Nephron progenitor cell (in vitro differentiated cells): ENCODE measurements around the gene GABRR2.
"Not testable (repeated sequence)": the region's sequence is repeated elsewhere in the genome, so short reads cannot be mapped to it uniquely, and the experiment has no call there.

Experiments used
- DNase-seq: peaks from one replicate; pipeline ENCODE4 v3.0.0; 2021
- H3K27ac Mint-ChIP-seq: 2 replicates; pipeline ENCODE4 v1.8.0; 2021; ENCODE audit warnings: mild to moderate bottlenecking, moderate library complexity, mixed read lengths
- H3K27me3 Mint-ChIP-seq: 2 replicates; pipeline ENCODE4 v1.8.0; 2021; ENCODE audit warnings: mild to moderate bottlenecking, low read depth, mixed read lengths; ENCODE audit not compliant: poor library complexity
- H3K36me3 Mint-ChIP-seq: 2 replicates; pipeline ENCODE4 v1.8.0; 2021; ENCODE audit warnings: low read depth, mixed read lengths
- H3K4me1 Mint-ChIP-seq: 2 replicates; pipeline ENCODE4 v1.8.0; 2021; ENCODE audit warnings: mixed read lengths
- H3K4me3 Mint-ChIP-seq: 2 replicates; pipeline ENCODE4 v1.8.0; 2021; ENCODE audit warnings: mild to moderate bottlenecking, moderate library complexity, mixed read lengths
- H3K9me3 Mint-ChIP-seq: 2 replicates; pipeline ENCODE4 v1.8.0; 2021; ENCODE audit warnings: mild to moderate bottlenecking, moderate library complexity, mixed read lengths
- TF ChIP-seq, protein P1 (sequence below): fragments of 200-600 bp; sonication (generic); IDR thresholded peaks from 2 replicates; pipeline ENCODE4 v1.5.0; 2021; ENCODE audit warnings: antibody characterized with exemption

Gene GABRR2

DNA sequence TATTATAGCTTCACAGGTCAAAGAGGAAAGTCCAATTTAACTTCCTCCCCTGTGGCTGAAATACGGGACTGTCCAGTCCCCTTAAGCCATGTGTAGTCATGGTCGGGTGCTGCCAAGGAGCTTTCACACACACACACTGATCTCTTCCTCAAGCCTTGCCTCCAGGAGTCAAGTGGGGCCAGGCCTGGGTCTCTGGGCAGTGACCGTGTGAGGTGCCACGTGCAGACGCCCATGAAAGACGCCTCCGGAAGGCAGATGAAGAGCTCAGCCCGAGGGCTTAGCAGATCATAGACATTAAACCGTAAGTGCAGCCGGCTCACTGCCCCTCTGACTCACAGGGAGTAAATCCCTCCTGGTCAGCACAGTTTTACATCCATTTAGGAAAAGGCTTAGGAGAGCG is 4.2 kb downstream of the GABRR2 start:
- Mint-ChIP-seq H3K36me3 (peaks cover 3% of the 10 kb centered on the region), H3K9me3 (no peaks in the 10 kb centered on the region), H3K4me1 (peaks cover 20% of the 10 kb centered on the region), H3K27ac (peak overlapping the region; percentile 33), H3K4me3 (no peak overlapping the region), H3K27me3 (peaks cover 4% of the 10 kb centered on the region)
- TF ChIP-seq, protein P1, sequence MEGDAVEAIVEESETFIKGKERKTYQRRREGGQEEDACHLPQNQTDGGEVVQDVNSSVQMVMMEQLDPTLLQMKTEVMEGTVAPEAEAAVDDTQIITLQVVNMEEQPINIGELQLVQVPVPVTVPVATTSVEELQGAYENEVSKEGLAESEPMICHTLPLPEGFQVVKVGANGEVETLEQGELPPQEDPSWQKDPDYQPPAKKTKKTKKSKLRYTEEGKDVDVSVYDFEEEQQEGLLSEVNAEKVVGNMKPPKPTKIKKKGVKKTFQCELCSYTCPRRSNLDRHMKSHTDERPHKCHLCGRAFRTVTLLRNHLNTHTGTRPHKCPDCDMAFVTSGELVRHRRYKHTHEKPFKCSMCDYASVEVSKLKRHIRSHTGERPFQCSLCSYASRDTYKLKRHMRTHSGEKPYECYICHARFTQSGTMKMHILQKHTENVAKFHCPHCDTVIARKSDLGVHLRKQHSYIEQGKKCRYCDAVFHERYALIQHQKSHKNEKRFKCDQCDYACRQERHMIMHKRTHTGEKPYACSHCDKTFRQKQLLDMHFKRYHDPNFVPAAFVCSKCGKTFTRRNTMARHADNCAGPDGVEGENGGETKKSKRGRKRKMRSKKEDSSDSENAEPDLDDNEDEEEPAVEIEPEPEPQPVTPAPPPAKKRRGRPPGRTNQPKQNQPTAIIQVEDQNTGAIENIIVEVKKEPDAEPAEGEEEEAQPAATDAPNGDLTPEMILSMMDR = no peak
- DNase-seq = no peak

DNA sequence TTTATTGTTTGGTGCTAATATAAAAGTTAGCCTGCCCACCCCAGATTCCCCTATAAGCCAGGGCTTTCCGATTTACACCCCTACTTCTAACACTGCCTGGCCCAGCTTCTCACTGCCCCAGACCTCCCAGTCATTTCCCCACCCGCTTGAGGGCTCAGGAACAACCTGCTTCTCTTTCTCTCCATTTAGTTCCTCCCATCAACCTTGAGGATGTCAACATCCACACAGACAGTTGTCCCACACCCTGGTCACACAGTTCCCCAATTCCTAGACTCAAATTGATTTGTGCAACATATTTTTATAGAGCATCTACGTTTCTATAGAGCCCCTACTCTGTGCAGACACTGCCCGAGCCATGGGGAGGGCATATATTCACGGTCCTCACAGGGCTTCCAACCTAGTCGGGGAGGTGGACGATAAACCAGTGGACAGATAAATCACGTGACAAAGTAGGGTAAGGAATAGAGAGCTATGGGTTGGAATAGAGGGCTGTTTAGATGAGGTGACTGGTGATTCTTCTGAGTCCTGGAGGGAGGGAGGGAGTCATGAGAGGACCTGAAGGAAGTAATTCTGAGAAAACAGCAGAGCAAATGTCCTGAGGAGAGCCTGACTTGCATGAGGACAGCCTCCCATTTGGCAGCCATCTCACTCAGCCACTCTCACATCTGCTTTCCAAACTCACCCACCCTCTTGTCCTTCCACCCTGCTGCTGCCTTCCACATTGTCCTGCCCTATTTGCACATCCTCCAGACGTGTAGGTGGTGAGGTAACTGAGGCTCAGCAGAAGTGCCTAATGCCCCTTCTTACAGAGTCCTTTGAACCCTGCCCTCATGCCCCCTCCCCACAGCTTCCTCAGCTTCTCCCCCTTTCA is 6.3 kb downstream of the GABRR2 start:
- DNase-seq = no peak
- Mint-ChIP-seq H3K4me3 (no peak overlapping the region), H3K9me3 (peaks cover 6% of the 10 kb centered on the region), H3K36me3 (no peaks in the 10 kb centered on the region), H3K27ac (no peak overlapping the region), H3K4me1 (peaks cover 20% of the 10 kb centered on the region), H3K27me3 (peaks cover 7% of the 10 kb centered on the region)
- TF ChIP-seq, protein P1 = no peak

DNA sequence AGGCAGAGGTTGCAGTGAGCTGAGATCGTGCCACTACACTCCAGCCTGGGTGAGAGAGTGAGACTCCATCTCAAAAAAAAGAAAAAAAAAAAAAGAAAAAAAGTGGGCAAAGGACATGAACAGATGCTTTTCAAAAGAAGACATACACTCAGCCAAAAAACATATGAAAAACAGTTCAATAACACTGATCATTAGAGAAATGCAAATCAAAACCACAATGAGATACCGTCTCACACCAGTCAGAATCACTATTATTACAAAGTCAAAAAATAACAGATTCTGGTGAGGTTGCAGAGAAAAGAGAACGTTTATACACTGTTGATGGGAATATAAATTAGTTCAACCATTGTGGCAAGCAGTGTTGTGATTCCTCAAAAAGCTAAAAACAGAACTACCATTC is 10.6 kb downstream of the GABRR2 start:
- not testable (repeated sequence) for H3K36me3 Mint-ChIP-seq, H3K4me3 Mint-ChIP-seq, H3K27me3 Mint-ChIP-seq, DNase-seq, H3K4me1 Mint-ChIP-seq, H3K27ac Mint-ChIP-seq
- peaks cover 27% of the 10 kb centered on the region for H3K9me3 Mint-ChIP-seq

DNA sequence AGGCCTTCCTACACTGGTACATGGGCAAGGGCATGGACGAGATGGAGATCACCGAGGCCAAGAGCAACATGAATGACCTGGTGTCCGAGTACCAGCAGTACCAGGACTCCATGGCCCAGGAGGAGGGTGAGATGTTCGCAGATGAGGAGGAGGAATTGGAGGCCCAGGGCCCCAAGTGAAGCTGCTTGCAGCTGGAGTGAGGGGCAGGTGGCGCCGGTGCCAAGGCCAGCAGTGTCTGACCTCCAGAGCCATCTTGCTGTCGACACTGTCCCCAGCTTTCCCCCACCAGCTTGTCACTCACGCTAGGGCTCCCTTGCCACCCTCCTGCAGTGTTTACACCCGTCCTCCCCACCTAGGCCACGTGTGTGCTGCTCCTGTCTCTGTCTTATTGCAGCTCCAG is 12.2 kb downstream of the GABRR2 start:
- peaks cover 27% of the 10 kb centered on the region for H3K9me3 Mint-ChIP-seq
- peaks cover 7% of the 10 kb centered on the region for H3K27me3 Mint-ChIP-seq
- H3K4me1 Mint-ChIP-seq = peaks cover 19% of the 10 kb centered on the region
- no peak overlapping the region for H3K4me3 Mint-ChIP-seq
- TF ChIP-seq, protein P1 = no peak
- H3K36me3 Mint-ChIP-seq = no peaks in the 10 kb centered on the region
- no peak overlapping the region for H3K27ac Mint-ChIP-seq
- no peak for DNase-seq

DNA sequence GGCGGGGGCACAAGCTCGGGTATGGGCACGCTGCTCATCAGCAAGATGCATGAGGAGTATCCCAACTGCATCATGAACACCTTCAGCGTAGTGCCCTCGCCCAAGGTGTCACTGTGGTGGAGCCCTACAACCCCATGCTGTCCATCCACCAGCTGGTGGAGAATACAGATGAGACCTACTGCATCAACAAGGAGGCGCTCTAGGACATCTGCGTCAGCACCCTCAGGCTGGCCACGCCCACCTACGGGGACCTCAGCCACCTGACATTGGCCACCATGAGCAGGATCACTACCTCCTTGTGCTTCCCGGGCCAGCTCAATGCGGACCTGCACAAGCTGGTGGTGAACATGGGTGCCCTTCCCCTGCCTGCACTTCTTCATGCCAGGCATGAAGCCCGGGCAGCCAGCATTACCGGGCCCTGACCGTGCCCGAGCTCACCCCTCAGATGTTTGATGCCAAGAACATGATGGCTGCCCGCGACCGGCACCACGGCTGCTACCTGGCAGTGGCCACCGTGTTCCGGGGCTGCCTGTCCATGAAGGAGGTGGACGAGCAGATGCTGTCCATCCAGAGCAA is 12.8 kb downstream of the GABRR2 start:
- no peaks in the 10 kb centered on the region for H3K36me3 Mint-ChIP-seq
- no peak overlapping the region for H3K4me3 Mint-ChIP-seq

DNA sequence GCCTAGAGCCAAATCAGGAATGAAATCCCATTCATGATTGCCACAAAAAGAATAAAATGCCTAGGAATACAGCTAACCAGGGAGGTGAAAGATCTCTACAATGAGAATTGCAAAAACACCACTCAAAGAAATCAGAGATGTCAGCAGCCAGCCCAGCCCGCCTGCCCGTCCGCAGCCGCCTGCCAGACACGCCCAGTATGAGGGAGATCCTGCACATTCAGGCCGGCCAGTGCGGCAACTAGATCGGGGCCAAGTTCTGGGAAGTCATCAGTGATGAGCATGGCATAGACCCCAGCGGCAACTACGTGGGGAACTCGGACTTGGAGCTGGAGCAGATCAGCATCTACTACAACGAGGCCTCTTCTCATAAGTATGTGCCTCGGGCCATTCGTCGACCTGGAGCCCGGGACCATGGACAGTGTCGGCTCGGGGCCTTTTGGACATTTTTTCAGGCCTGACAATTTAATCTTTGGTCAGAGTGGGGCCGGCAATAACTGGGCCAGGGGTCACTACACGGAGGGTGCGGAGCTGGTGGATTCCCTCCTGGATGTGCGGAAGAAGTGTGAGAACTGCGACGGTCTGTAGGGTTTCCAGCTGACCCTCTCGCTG is 13.4 kb downstream of the GABRR2 start:
- H3K27me3 Mint-ChIP-seq = peaks cover 8% of the 10 kb centered on the region
- DNase-seq = no peak
- H3K4me1 Mint-ChIP-seq = peaks cover 24% of the 10 kb centered on the region
- no peak overlapping the region for H3K27ac Mint-ChIP-seq
- no peaks in the 10 kb centered on the region for H3K36me3 Mint-ChIP-seq
- no peak overlapping the region for H3K4me3 Mint-ChIP-seq
- TF ChIP-seq, protein P1 = no peak
- H3K9me3 Mint-ChIP-seq = peaks cover 27% of the 10 kb centered on the region

More for the DNA sequence above, 12.8 kb downstream of the GABRR2 start:
- peaks cover 24% of the 10 kb centered on the region for H3K4me1 Mint-ChIP-seq
- TF ChIP-seq, protein P1 = no peak
- DNase-seq = no peak
- H3K9me3 Mint-ChIP-seq = peaks cover 27% of the 10 kb centered on the region
- H3K27ac Mint-ChIP-seq = no peak overlapping the region
- peaks cover 8% of the 10 kb centered on the region for H3K27me3 Mint-ChIP-seq
